Measurements from ENCODE around the gene KRTAP10-5.
"Not testable (repeated sequence)": the region's sequence is repeated elsewhere in the genome, so short reads cannot be mapped to it uniquely, and the experiment has no call there.

The KRTAP10-5 gene

GRCh38 chr21:44580231-44580821, at the start of gene KRTAP10-5:
KRTAP10-5 (minus strand) TSS chr21:44580604; CDS start chr21:44580578, 26 bp downstream.
- DNase-seq = not testable (repeated sequence)

GRCh38 chr21:44628707-44629391, 48.4 kb upstream of the KRTAP10-5 start:
- no peak for DNase-seq

- not testable (repeated sequence) for DNase-seq
Observed at GRCh38 chr21:44627831-44628233, 47.4 kb upstream of the KRTAP10-5 start.

GRCh38 chr21:44627181-44627822, 46.9 kb upstream of the KRTAP10-5 start:
- DNase-seq = not testable (repeated sequence)

- no peak for DNase-seq
Observed at GRCh38 chr21:44626673-44627143, 46.3 kb upstream of the KRTAP10-5 start, which contains the start of gene KRTAP10-9. KRTAP10-9 (plus strand) TSS chr21:44627093; CDS start chr21:44627172, 79 bp downstream.

GRCh38 chr21:44626262-44626661, 45.9 kb upstream of the KRTAP10-5 start:
- no peak for DNase-seq

- DNase-seq = no peak
Observed at GRCh38 chr21:44625756-44626155, 45.4 kb upstream of the KRTAP10-5 start.

GRCh38 chr21:44623575-44623974, 43.2 kb upstream of the KRTAP10-5 start:
- DNase-seq = no peak

GRCh38 chr21:44619886-44620285, 39.5 kb upstream of the KRTAP10-5 start:
- DNase-seq = no peak

GRCh38 chr21:44618909-44619308, 38.5 kb upstream of the KRTAP10-5 start:
- no peak for DNase-seq

GRCh38 chr21:44618504-44618903, 38.1 kb upstream of the KRTAP10-5 start:
- peak in 2 of 3 donors; percentile 24 to 49 for DNase-seq

GRCh38 chr21:44617071-44617501, 36.7 kb upstream of the KRTAP10-5 start:
- DNase-seq = no peak

- no peak for DNase-seq
Observed at GRCh38 chr21:44616591-44616926, 36.2 kb upstream of the KRTAP10-5 start.

- DNase-seq = no peak
Observed at GRCh38 chr21:44615911-44616590, 35.6 kb upstream of the KRTAP10-5 start.

- DNase-seq = no peak
Observed at GRCh38 chr21:44615466-44615865, 35.1 kb upstream of the KRTAP10-5 start.

GRCh38 chr21:44614961-44615391, 34.6 kb upstream of the KRTAP10-5 start:
- no peak for DNase-seq

- DNase-seq = no peak
Observed at GRCh38 chr21:44614161-44614631, 33.8 kb upstream of the KRTAP10-5 start.

- no peak for DNase-seq
Observed at GRCh38 chr21:44613386-44614155, 33.2 kb upstream of the KRTAP10-5 start.

GRCh38 chr21:44612669-44613229, 32.3 kb upstream of the KRTAP10-5 start:
- no peak for DNase-seq

GRCh38 chr21:44612029-44612486, 31.7 kb upstream of the KRTAP10-5 start, which contains the start of gene KRTAP10-8:
KRTAP10-8 (plus strand) TSS chr21:44612079; CDS start chr21:44612101, 22 bp downstream.
- DNase-seq = no peak

GRCh38 chr21:44611551-44611950, 31.1 kb upstream of the KRTAP10-5 start:
- no peak for DNase-seq

Data from suppressor macrophage treated with lipopolysaccharide for 1 hour (primary cell).